HAP-1 (cell line): ENCODE data around the gene C18orf63.

Experiments used
- DNase-seq, 2 experiments: peaks; one replicate each; pipeline ENCODE4 v3.0.0-alpha.2; 2016 to 2020; ENCODE audit warnings: low spot score in 2 of 2
- H3K27me3 ChIP-seq: fragments of 250-450 bp; sonication (Bioruptor Pico); 2 replicates; pipeline ENCODE4 v1.5.1; 2020; ENCODE audit warnings: low read depth, mild to moderate bottlenecking, moderate library complexity
- H3K36me3 ChIP-seq: fragments of 250-450 bp; sonication (Bioruptor Pico); replicated peaks from 2 replicates; pipeline ENCODE4 v1.5.1; 2020; ENCODE audit warnings: mild to moderate bottlenecking
- H3K4me1 ChIP-seq: fragments of 250-450 bp; sonication (Bioruptor Pico); 2 replicates; pipeline ENCODE4 v1.5.1; 2020; ENCODE audit warnings: mild to moderate bottlenecking
- H3K4me3 ChIP-seq: fragments of 250-450 bp; sonication (Bioruptor Pico); 2 replicates; pipeline ENCODE4 v1.5.1; 2020; ENCODE audit warnings: mild to moderate bottlenecking, moderate library complexity
- H3K9me3 ChIP-seq: fragments of 250-450 bp; sonication (Bioruptor Pico); 2 replicates; pipeline ENCODE4 v1.5.1; 2020; ENCODE audit warnings: mild to moderate bottlenecking, moderate library complexity
- in situ Hi-C: fragments of 300-500 bp; cut with MboI; formaldehyde crosslinking; loops from 3 replicates; pipeline ENCODE4 v1.14.3; 2020; ENCODE audit warnings: low sequenced_read_pairs, inconsistent platforms, mixed read lengths

Gene C18orf63

GRCh38 chr18:74315464-74316256 is at the start of gene C18orf63:
TSS of gene C18orf63 (plus strand) at chr18:74315839. CDS start at chr18:74317866, 2,027 bp downstream.
- no peaks in the 10 kb centered on the region for H3K9me3 ChIP-seq
- no peak within 1 kb of the TSS for H3K4me3 ChIP-seq
- H3K4me1 ChIP-seq = no peaks in the 10 kb centered on the region
- in situ Hi-C loops = no loop called here
- DNase-seq = no peak
- H3K36me3 ChIP-seq = no peaks in the 10 kb centered on the region
- H3K27me3 ChIP-seq = peaks cover 3% of the 10 kb centered on the region; the same call in 1 of the 2 replicates

DNA sequence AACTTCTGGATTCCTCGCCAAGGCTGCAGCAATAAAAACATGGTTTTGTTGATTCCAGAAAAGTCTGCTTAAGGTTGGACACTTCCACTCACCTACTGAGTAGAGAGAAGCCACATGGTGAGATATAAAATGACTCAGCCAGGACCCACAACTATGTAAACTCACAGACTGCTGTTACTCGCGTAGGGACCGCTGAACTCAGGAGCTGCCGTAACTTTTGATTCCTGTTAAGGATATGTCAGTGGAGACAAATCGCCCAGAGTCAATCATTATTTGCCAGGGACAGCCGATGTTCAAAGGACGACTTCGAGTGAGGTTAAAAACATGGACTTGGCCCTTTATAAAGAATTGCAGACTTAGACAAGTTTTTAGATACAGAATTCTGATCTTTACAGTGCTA is 49.5 kb upstream of the C18orf63 start:
- Histone ChIP-seq H3K4me1 (no peaks in the 10 kb centered on the region), H3K9me3 (no peaks in the 10 kb centered on the region), H3K36me3 (no peaks in the 10 kb centered on the region), H3K27me3 (no peaks in the 10 kb centered on the region), H3K4me3 (no peak overlapping the region)
- no peak for DNase-seq
- in situ Hi-C loops = no loop called here

DNA sequence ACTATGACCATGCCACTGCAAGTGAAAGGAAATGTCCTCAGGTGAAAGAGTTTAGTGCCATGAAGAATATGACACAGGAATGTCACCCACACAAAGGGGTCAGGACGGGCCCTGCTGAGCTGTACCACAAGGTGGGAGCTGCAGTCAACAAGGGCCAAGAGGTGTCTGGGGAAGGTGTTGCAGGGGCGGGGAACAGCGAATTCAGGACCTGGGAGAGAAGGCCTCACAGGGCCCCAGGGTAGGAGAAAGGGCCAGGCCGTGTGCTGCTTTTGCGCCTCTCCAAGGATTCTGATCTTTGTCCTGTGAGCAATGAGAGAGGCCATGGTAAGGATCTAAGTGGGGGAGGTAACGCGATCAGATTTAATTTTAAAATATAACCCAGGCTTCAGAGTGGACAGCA is 47.5 kb upstream of the C18orf63 start:
- in situ Hi-C loops = no loop called here
- no peak for DNase-seq

DNA sequence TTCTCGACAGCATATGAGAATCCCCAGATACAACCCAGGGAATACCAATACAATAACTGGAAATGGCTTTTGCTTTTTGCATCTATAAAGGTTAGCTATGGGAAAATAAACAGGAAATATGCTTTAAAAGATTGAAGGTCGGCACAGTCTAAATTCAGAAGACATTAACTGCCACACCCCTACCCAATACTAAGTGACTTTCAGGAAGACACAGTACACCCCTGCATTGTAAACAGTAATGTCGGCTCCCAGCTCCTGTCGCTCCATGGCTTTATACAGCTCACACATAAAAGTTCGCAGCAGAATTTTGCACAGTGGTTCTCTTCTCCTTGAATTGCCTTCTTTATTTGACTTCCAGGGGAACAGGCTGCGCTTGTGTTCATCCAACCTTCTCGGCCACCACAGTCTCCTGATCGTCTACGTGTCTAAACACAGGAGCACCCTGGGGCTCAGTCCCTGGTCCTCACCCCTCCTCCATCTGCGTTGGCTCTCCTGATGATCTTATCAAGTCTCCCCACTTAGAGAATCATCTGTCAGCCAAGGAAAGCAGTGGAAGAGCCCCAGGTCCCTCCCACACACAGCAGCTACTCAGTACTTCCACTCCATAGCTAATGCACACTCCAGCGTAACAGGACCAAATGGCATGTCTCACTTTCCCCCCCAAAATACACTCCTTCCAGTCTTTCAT is 46.6 kb upstream of the C18orf63 start:
- in situ Hi-C loops = no loop called here
- H3K36me3 ChIP-seq = no peaks in the 10 kb centered on the region
- no peak for DNase-seq

More for the DNA sequence above, 47.5 kb upstream of the C18orf63 start:
- H3K9me3 ChIP-seq = no peaks in the 10 kb centered on the region
- no peak overlapping the region for H3K4me3 ChIP-seq
- no peaks in the 10 kb centered on the region for H3K4me1 ChIP-seq
- H3K27me3 ChIP-seq = no peaks in the 10 kb centered on the region
- no peaks in the 10 kb centered on the region for H3K36me3 ChIP-seq

GRCh38 chr18:74271635-74272034 is 44.0 kb upstream of the C18orf63 start:
- no peaks in the 10 kb centered on the region for H3K9me3 ChIP-seq
- H3K4me1 ChIP-seq = no peaks in the 10 kb centered on the region
- no peaks in the 10 kb centered on the region for H3K27me3 ChIP-seq
- in situ Hi-C loops = no loop called here
- H3K4me3 ChIP-seq = no peak overlapping the region
- H3K36me3 ChIP-seq = no peaks in the 10 kb centered on the region
- no peak for DNase-seq

More for the DNA sequence above, 46.6 kb upstream of the C18orf63 start:
- Histone ChIP-seq H3K4me1 (no peaks in the 10 kb centered on the region), H3K27me3 (no peaks in the 10 kb centered on the region), H3K4me3 (no peak overlapping the region), H3K9me3 (no peaks in the 10 kb centered on the region)

- H3K27me3 ChIP-seq = no peaks in the 10 kb centered on the region
- H3K4me1 ChIP-seq = no peaks in the 10 kb centered on the region
- no peaks in the 10 kb centered on the region for H3K36me3 ChIP-seq
- DNase-seq = no peak
- no peak overlapping the region for H3K4me3 ChIP-seq
- H3K9me3 ChIP-seq = no peaks in the 10 kb centered on the region
- in situ Hi-C loops = no loop called here
These were observed 42.2 kb upstream of the C18orf63 start for GRCh38 chr18:74273394-74273793.

DNA sequence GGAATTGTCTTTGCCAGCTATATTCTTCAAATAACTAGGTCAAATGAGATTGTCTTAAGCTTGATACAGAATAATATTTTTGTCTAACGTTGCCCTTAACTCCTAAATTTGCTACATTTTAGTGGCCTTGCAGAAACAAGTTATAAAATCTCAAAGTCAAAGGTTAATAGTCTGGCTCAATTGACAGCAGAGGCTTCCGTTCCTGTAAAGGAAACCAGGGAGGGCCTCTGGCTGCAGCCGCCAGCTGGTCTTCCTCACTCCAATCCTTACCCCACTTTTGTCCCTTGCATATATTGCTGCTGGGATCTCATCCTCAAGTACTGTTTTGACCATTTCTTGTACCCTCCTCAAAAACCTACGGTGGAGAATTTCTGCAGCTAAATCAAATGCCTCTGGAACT is 40.9 kb upstream of the C18orf63 start:
- no peaks in the 10 kb centered on the region for H3K36me3 ChIP-seq
- in situ Hi-C loops = no loop called here
- H3K27me3 ChIP-seq = no peaks in the 10 kb centered on the region
- H3K4me1 ChIP-seq = no peaks in the 10 kb centered on the region
- no peak overlapping the region for H3K4me3 ChIP-seq
- H3K9me3 ChIP-seq = no peaks in the 10 kb centered on the region
- no peak for DNase-seq

DNA sequence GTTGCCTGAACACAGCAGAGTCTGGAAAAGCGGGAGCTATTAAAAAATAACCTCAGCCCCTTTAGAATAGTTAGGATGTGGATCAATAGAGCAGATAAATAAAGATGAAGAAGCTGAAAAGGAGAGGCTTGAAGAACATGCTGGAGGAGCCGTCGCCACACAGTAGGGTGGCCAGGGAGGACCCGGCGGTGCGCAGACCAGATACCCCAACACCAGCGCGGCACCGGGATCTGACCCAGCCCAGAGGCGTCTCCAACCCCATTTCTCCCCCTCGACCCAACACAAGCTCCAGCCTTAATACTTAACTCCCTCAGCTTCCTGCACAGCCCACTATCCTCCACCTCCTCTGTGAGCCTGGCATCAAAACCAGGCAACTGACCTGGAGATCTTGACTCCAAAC is 39.9 kb upstream of the C18orf63 start:
- H3K4me1 ChIP-seq = no peaks in the 10 kb centered on the region
- H3K36me3 ChIP-seq = no peaks in the 10 kb centered on the region
- H3K27me3 ChIP-seq = no peaks in the 10 kb centered on the region
- H3K9me3 ChIP-seq = no peaks in the 10 kb centered on the region
- H3K4me3 ChIP-seq = no peak overlapping the region
- no peak for DNase-seq
- in situ Hi-C loops = no loop called here

GRCh38 chr18:74276609-74277008 is 39.0 kb upstream of the C18orf63 start:
- no peaks in the 10 kb centered on the region for H3K9me3 ChIP-seq
- H3K4me3 ChIP-seq = no peak overlapping the region
- H3K27me3 ChIP-seq = no peaks in the 10 kb centered on the region
- DNase-seq = no peak
- H3K4me1 ChIP-seq = no peaks in the 10 kb centered on the region
- in situ Hi-C loops = no loop called here
- H3K36me3 ChIP-seq = no peaks in the 10 kb centered on the region

DNA sequence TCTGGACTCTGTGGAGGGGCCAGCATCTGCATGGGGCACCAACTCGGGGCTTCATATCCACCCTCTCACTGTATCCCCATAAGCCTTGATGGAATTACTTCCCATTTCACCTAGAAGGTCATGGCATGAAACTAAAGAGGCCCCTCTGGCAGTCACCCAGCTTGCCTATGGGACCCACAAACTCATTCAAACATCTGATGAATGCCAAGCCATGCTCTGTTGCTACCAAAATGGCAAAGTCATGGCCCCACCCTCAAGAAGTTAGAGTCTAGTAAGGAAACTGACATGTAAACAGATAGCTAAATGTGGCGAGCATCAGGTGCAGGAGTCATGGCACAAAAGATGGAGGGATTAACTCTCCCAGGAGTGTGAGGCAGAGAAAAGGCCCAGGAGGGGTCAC is 38.3 kb upstream of the C18orf63 start:
- in situ Hi-C loops = no loop called here
- H3K4me3 ChIP-seq = no peak overlapping the region
- H3K27me3 ChIP-seq = no peaks in the 10 kb centered on the region
- H3K36me3 ChIP-seq = no peaks in the 10 kb centered on the region
- DNase-seq = no peak
- H3K9me3 ChIP-seq = no peaks in the 10 kb centered on the region
- H3K4me1 ChIP-seq = no peaks in the 10 kb centered on the region

DNA sequence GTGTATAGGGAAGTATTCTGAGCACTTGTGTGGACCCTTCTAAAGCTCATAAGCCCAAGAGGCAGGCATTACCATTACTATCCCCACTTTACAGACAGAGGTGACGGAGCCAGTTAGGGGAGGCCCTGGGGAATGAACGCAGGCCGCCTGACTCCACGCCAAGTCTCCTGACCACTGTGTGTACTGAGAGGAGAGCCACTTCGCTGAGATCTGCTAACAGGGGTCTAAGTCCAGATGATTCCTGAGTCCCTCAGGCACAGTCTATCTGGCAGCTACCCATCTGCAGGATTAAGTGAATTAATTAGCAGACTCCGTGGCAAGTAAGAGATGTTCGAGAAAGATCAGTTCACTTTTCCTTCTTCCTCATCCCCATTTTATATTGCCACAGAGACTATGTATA is 37.6 kb upstream of the C18orf63 start:
- no peak overlapping the region for H3K4me3 ChIP-seq
- H3K36me3 ChIP-seq = no peaks in the 10 kb centered on the region
- H3K4me1 ChIP-seq = no peaks in the 10 kb centered on the region
- no peaks in the 10 kb centered on the region for H3K27me3 ChIP-seq
- no peak for DNase-seq
- in situ Hi-C loops = no loop called here
- no peaks in the 10 kb centered on the region for H3K9me3 ChIP-seq

DNA sequence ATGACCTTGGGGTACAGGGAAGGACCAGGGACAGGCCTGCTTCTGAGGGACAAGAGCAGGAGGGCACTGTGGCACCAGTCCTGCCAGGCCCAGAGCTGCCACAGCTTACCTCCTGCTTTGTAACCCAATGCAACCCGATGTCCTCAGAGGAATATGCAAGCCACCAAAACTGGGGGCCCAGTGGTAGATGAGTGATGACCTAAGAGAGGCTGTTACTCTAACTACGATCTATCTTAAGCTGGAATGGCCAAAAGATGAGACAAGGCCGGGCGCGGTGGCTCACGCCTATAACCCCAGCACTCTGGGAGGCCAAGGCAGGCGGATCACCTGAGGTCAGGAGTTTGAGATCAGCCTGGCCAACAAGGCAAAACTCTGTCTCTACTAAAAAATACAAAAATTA is 36.7 kb upstream of the C18orf63 start:
- in situ Hi-C loops = no loop called here
- Histone ChIP-seq H3K4me1 (no peaks in the 10 kb centered on the region), H3K4me3 (no peak overlapping the region), H3K27me3 (no peaks in the 10 kb centered on the region), H3K9me3 (no peaks in the 10 kb centered on the region), H3K36me3 (no peaks in the 10 kb centered on the region)
- no peak for DNase-seq

DNA sequence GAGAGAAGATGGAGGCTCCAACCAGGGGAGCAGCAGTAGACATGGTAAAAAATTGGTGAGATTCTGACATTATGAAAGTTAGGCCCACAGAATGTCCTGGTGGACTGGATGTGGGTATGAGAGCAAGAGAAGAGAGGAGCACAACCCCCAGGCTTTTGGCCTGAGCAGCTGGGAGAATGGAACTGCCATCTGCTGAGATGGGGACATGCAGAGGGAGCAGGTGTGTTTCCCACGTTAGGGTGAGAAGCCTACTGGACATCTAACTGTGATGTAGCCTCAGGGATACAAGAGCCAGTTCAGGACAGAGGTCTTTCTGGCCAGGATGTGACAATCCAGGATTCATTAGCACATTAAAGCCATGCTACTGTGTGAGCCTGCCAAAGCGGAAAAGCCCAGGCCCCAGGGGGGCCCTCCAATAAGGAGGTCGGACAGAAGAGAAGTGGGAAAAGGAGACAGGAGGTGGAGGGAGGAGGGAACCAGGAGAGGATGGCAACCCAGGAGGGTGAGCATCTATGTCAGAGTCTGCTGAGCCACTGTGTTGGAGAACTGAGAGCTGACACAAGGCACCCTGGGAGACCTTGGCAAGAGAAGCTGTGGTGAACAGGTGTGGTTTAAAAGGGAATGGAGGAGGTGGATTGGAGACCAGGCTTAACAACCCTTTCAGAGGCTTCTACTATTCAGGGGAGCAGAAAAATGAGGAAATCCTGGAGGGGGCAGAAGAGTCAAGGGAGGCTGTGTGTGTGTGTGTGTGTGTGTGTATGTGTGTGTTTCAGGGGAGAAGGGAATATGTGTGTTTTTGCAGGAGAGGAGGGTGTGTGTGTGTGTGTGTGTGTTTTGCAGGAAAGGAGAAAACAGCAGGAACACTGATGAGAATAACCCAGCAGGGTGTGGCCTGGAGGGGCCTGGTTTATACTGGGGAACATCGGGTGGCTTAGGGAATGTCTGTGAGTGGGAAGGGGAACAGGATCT is 34.3 kb upstream of the C18orf63 start:
- Histone ChIP-seq H3K36me3 (no peaks in the 10 kb centered on the region), H3K9me3 (no peaks in the 10 kb centered on the region), H3K27me3 (no peaks in the 10 kb centered on the region), H3K4me3 (no peak overlapping the region), H3K4me1 (no peaks in the 10 kb centered on the region)
- DNase-seq = no peak
- in situ Hi-C loops = no loop called here
